Inferior parietal cortex (tissue), 1 donor: ENCODE measurements around the gene LRFN2.

Experiments used
- DNase-seq: peaks from one replicate; pipeline ENCODE4 v3.0.0-alpha.2; 2016; ENCODE audit errors: extremely low spot score

Gene LRFN2

GRCh38 chr6:40378725-40379074 lies 208.5 kb downstream of the LRFN2 start:
- no peak for DNase-seq

- no peak for DNase-seq
Observed at GRCh38 chr6:40378071-40378724, 209.0 kb downstream of the LRFN2 start.

GRCh38 chr6:40377173-40377806 lies 209.9 kb downstream of the LRFN2 start:
- no peak for DNase-seq

GRCh38 chr6:40376113-40376650 lies 211.0 kb downstream of the LRFN2 start:
- DNase-seq = no peak

- no peak for DNase-seq
Observed at GRCh38 chr6:40373267-40373666, 213.9 kb downstream of the LRFN2 start.

GRCh38 chr6:40371621-40372020 lies 215.5 kb downstream of the LRFN2 start:
- no peak for DNase-seq

GRCh38 chr6:40371095-40371494 lies 216.1 kb downstream of the LRFN2 start:
- DNase-seq = no peak

- no peak for DNase-seq
Observed at GRCh38 chr6:40369891-40370290, 217.3 kb downstream of the LRFN2 start.

- DNase-seq = no peak
Observed at GRCh38 chr6:40369042-40369441, 218.1 kb downstream of the LRFN2 start.

- DNase-seq = no peak
Observed at GRCh38 chr6:40362859-40363258, 224.3 kb downstream of the LRFN2 start.

- no peak for DNase-seq
Observed at GRCh38 chr6:40359808-40360207, 227.4 kb downstream of the LRFN2 start.

GRCh38 chr6:40358473-40359460 lies 228.4 kb downstream of the LRFN2 start:
- DNase-seq = no peak

- no peak for DNase-seq
Observed at GRCh38 chr6:40356242-40356910, 230.8 kb downstream of the LRFN2 start.

- DNase-seq = no peak
Observed at GRCh38 chr6:40355532-40355931, 231.6 kb downstream of the LRFN2 start.

- no peak for DNase-seq
Observed at GRCh38 chr6:40355066-40355465, 232.1 kb downstream of the LRFN2 start.

- DNase-seq = no peak
Observed at GRCh38 chr6:40353967-40354452, 233.2 kb downstream of the LRFN2 start.

- DNase-seq = no peak
Observed at GRCh38 chr6:40353197-40353966, 233.8 kb downstream of the LRFN2 start.

GRCh38 chr6:40352527-40353170 lies 234.5 kb downstream of the LRFN2 start:
- no peak for DNase-seq

- DNase-seq = no peak
Observed at GRCh38 chr6:40352006-40352405, 235.2 kb downstream of the LRFN2 start.

- no peak for DNase-seq
Observed at GRCh38 chr6:40350747-40351217, 236.4 kb downstream of the LRFN2 start.
